H9 (cell line): ENCODE data around the gene SARS1. TPM values are rescaled to one million over a fixed set of nuclear protein-coding genes. Genes with fewer than 3 reads are reported as not detected.

Experiments used
- DNase-seq: peaks from one replicate; pipeline ENCODE4 v3.0.0-alpha.2; 2017
- H2AFZ ChIP-seq: one replicate; pipeline ENCODE4 v1.6.1; 2013; ENCODE audit warnings: mild to moderate bottlenecking, low read length, control low read depth, moderate library complexity
- H2AK5ac ChIP-seq: 2 replicates; pipeline ENCODE4 v1.6.1; 2013; ENCODE audit warnings: low read length, control low read depth, mixed read lengths; ENCODE audit not compliant: insufficient read length
- H2BK120ac ChIP-seq: one replicate; pipeline ENCODE4 v1.6.1; 2013; ENCODE audit warnings: low read depth, mild to moderate bottlenecking, low read length, control low read depth, inconsistent platforms; ENCODE audit not compliant: poor library complexity, severe bottlenecking
- H2BK12ac ChIP-seq: 2 replicates; pipeline ENCODE4 v1.6.1; 2013; ENCODE audit warnings: low read length, control low read depth, mixed read lengths, low read depth; ENCODE audit not compliant: insufficient read length
- H2BK15ac ChIP-seq: 2 replicates; pipeline ENCODE4 v1.6.1; 2013; ENCODE audit warnings: low read depth, low read length, control low read depth
- H2BK20ac ChIP-seq: one replicate; pipeline ENCODE4 v1.6.1; 2013; ENCODE audit warnings: low read depth, mild to moderate bottlenecking, low read length, control low read depth, inconsistent platforms; ENCODE audit not compliant: poor library complexity, severe bottlenecking
- H2BK5ac ChIP-seq: 2 replicates; pipeline ENCODE4 v1.6.1; 2013; ENCODE audit warnings: low read length, control low read depth, mixed read lengths; ENCODE audit not compliant: insufficient read length
- H3K14ac ChIP-seq: 2 replicates; pipeline ENCODE4 v1.6.1; 2013; ENCODE audit warnings: low read length, control low read depth; ENCODE audit not compliant: insufficient read depth
- H3K18ac ChIP-seq: 2 replicates; pipeline ENCODE4 v1.6.1; 2013; ENCODE audit warnings: low read depth, mild to moderate bottlenecking, mixed read lengths, low read length, control low read depth; ENCODE audit not compliant: insufficient read length
- H3K23ac ChIP-seq: 2 replicates; pipeline ENCODE4 v1.6.1; 2013; ENCODE audit warnings: low read length, control low read depth, mixed read lengths, low read depth; ENCODE audit not compliant: insufficient read length
- H3K23me2 ChIP-seq: 2 replicates; pipeline ENCODE4 v1.6.1; 2013; ENCODE audit warnings: low read depth, mild to moderate bottlenecking, mixed read lengths, low read length, control low read depth; ENCODE audit not compliant: insufficient read length, poor library complexity, severe bottlenecking
- H3K27ac ChIP-seq: 2 replicates; pipeline ENCODE4 v1.5.1; 2013; ENCODE audit warnings: low read length, control low read depth, mixed read lengths, low read depth; ENCODE audit not compliant: insufficient read length
- H3K27me3 ChIP-seq: 2 replicates; pipeline ENCODE4 v1.6.1; 2013; ENCODE audit warnings: low read length, control low read depth, inconsistent platforms; ENCODE audit not compliant: insufficient read depth
- H3K4ac ChIP-seq: 2 replicates; pipeline ENCODE4 v1.6.1; 2013; ENCODE audit warnings: low read depth, mild to moderate bottlenecking, control low read depth, inconsistent platforms, low read length, moderate library complexity
- H3K4me1 ChIP-seq: 2 replicates; pipeline ENCODE4 v1.6.1; 2013; ENCODE audit warnings: low read length, control low read depth, inconsistent platforms; ENCODE audit not compliant: insufficient read depth
- H3K4me2 ChIP-seq: 2 replicates; pipeline ENCODE4 v1.6.1; 2013; ENCODE audit warnings: low read length, control low read depth, mixed read lengths; ENCODE audit not compliant: insufficient read length, insufficient read depth
- H3K56ac ChIP-seq: 2 replicates; pipeline ENCODE4 v1.6.1; 2013; ENCODE audit warnings: low read depth, mild to moderate bottlenecking, mixed read lengths, low read length, control low read depth; ENCODE audit not compliant: insufficient read length
- H3K79me1 ChIP-seq: 2 replicates; pipeline ENCODE4 v1.6.1; 2013; ENCODE audit warnings: low read depth, mild to moderate bottlenecking, moderate library complexity, low read length, control low read depth, inconsistent platforms; ENCODE audit not compliant: insufficient read depth, poor library complexity, severe bottlenecking
- H3K79me2 ChIP-seq: 2 replicates; pipeline ENCODE4 v1.6.1; 2013; ENCODE audit warnings: low read length, control low read depth, inconsistent platforms; ENCODE audit not compliant: insufficient read depth
- H3K9ac ChIP-seq: 2 replicates; pipeline ENCODE4 v1.6.1; 2013; ENCODE audit warnings: low read length, control low read depth, mixed read lengths; ENCODE audit not compliant: insufficient read length; ENCODE audit errors: extremely low read depth
- H3K9me3 ChIP-seq: one replicate; pipeline ENCODE4 v1.6.1; 2013; ENCODE audit warnings: low read depth, low read length, inconsistent platforms; ENCODE audit not compliant: control insufficient read depth
- H3T11ph ChIP-seq: one replicate; pipeline ENCODE4 v1.6.1; 2013; ENCODE audit warnings: mild to moderate bottlenecking, low read length, control low read depth, inconsistent platforms
- H4K20me1 ChIP-seq: one replicate; pipeline ENCODE4 v1.6.1; 2013; ENCODE audit not compliant: control insufficient read depth, insufficient read length, insufficient read depth
- H4K5ac ChIP-seq: 2 replicates; pipeline ENCODE4 v1.6.1; 2013; ENCODE audit warnings: low read depth, mild to moderate bottlenecking, mixed read lengths, low read length, control low read depth; ENCODE audit not compliant: insufficient read length
- H4K8ac ChIP-seq: replicated peaks from 2 replicates; pipeline ENCODE4 v1.6.1; 2013; ENCODE audit warnings: low read length, control low read depth, mixed read lengths, low read depth; ENCODE audit not compliant: insufficient read length
- H4K91ac ChIP-seq: 2 replicates; pipeline ENCODE4 v1.6.1; 2013; ENCODE audit warnings: low read depth, mild to moderate bottlenecking, moderate library complexity, mixed read lengths, low read length, control low read depth; ENCODE audit not compliant: insufficient read length
- H3K27ac Mint-ChIP-seq, 3 experiments: 2 replicates in 2 of 3; 3 replicates in 1 of 3; pipeline ENCODE4 v1.8.0; 2020 to 2021; ENCODE audit warnings: mixed read lengths in 3 of 3, mild to moderate bottlenecking in 1 of 3, moderate library complexity in 1 of 3
- H3K27me3 Mint-ChIP-seq: 2 replicates; pipeline ENCODE4 v1.8.0; 2021; ENCODE audit warnings: low read depth, mild to moderate bottlenecking, moderate library complexity, mixed read lengths
- H3K36me3 Mint-ChIP-seq, 3 experiments: 2 replicates in 2 of 3; 3 replicates in 1 of 3; pipeline ENCODE4 v1.8.0; 2020 to 2021; ENCODE audit warnings: low read depth in 3 of 3, mixed read lengths in 3 of 3; ENCODE audit not compliant: insufficient read depth in 1 of 3
- H3K4me1 Mint-ChIP-seq, 2 experiments: 2 replicates each; pipeline ENCODE4 v1.8.0; 2020; ENCODE audit warnings: mixed read lengths in 2 of 2
- H3K4me3 Mint-ChIP-seq, 2 experiments: 2 replicates in 1 of 2; 3 replicates in 1 of 2; pipeline ENCODE4 v1.8.0; 2020 to 2021; ENCODE audit warnings: mild to moderate bottlenecking in 2 of 2, mixed read lengths in 2 of 2, moderate library complexity in 1 of 2
- H3K9me3 Mint-ChIP-seq, 2 experiments: 2 replicates in 1 of 2; 3 replicates in 1 of 2; pipeline ENCODE4 v1.8.0; 2020; ENCODE audit warnings: mild to moderate bottlenecking in 2 of 2, mixed read lengths in 2 of 2, moderate library complexity in 1 of 2
- CTCF ChIP-seq: fragments of 200-600 bp; sonication (generic); conservative IDR thresholded peaks from 3 replicates; pipeline ENCODE4 v1.8.0; 2021; ENCODE audit warnings: antibody characterized with exemption, mild to moderate bottlenecking
- WGBS: extraction: QIAGEN DNeasy Blood & Tissue Kit; methylation state at CpG from one replicate; pipeline ENCODE4 v1.1.7; 2013; ENCODE audit warnings: missing lambda C conversion rate, low lambda C conversion rate, mixed read lengths; ENCODE audit not compliant: insufficient read length; ENCODE audit errors: extremely low coverage; 5-methylcytosine and 5-hydroxymethylcytosine counted together
- total RNA-seq: library from RNA; stranded (reverse); gene quantifications from 2 replicates; pipeline ENCODE4 v1.2.1, GENCODE V29; 2021

SARS1 gene
- total RNA-seq, 1 experiment from 2014 or later, result 139 TPM

GRCh38 chr1:109255678-109256077 is 42.0 kb downstream of the SARS1 start:
- H3K27me3 Mint-ChIP-seq, result peaks cover 17% of the 10 kb centered on the region
- Histone ChIP-seq H2BK5ac (no peak overlapping the region), H4K91ac (no peak overlapping the region), H3K56ac (no peak overlapping the region), H3K23ac (no peak overlapping the region), H2BK120ac (no peak overlapping the region), H4K5ac (no peak overlapping the region), H2AFZ (no peak overlapping the region), H2BK20ac (no peak overlapping the region), H3K9ac (no peak overlapping the region), H3K79me2 (no peaks in the 10 kb centered on the region; the same call in 1 of the 2 replicates), H3K27ac (no peak overlapping the region), H3T11ph (no peak overlapping the region), H4K8ac (no peak overlapping the region), H4K20me1 (no peaks in the 10 kb centered on the region), H3K4me2 (no peak overlapping the region), H3K18ac (no peak overlapping the region), H3K9me3 (no peaks in the 10 kb centered on the region), H2BK12ac (no peak overlapping the region), H3K4me1 (no peaks in the 10 kb centered on the region; the same call in 1 of the 2 replicates), H3K27me3 (peaks cover under 1% of the 10 kb centered on the region; the same call in 1 of the 2 replicates), H3K14ac (no peak overlapping the region), H2BK15ac (no peak overlapping the region), H3K23me2 (peaks cover 5% of the 10 kb centered on the region), H3K79me1 (no peaks in the 10 kb centered on the region), H2AK5ac (no peak overlapping the region), H3K4ac (no peak overlapping the region)
- H3K27ac Mint-ChIP-seq, result peak overlapping the region in 1 of 3 experiments; percentile 53; a peak in 3 of 7 replicates
- TF ChIP-seq CTCF, result no peak
- DNase-seq, result no peak
- no peak overlapping the region for H3K4me3 Mint-ChIP-seq
- peaks cover 23 to 38% (median 32%) of the 10 kb centered on the region in 3 experiments for H3K36me3 Mint-ChIP-seq
- peaks cover 13 to 19% of the 10 kb centered on the region in 2 experiments for H3K9me3 Mint-ChIP-seq
- H3K4me1 Mint-ChIP-seq, result peaks cover 50 to 62% of the 10 kb centered on the region in 2 experiments
- WGBS, result no CpG with 5 or more reads among the region's 5 CpGs
